ENCODE results near the gene GNG2.

GNG2 gene

DNA sequence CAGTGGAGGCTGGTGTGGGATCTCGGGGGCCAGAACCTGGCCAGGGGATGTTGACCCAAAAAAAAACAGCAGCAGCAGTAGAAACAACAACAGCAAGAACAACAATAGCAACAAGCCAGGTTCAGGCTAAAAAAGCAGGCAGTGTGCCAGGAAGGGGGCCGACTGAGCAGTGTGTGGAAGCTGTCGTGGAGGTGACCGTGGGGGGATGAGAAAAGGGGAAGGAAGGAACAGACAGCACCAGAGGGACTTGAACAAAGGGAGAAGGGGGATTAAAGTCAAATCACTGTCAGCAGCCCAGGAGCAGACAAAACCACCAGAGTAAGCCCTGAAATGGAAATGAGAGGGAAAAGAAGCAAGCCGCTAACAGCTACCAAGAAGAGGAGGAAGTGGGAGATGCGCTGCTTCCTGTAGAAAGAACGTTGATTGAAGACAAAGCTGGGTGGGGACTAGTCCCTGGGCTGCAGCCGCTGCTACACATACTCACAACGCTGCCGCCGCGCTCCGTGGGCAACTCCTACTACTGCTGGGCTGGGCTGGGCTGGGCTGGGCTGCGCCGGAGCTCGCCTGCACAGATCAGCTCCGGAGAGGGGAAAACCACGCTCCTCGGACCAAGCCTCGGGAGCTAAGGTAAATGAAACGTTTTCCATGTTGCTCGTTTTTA is at the start of gene GNG2:
Gene GNG2 (plus strand): TSS at position 449 of the 661 bp plus-strand sequence. CDS start 90,067 bp downstream, outside the sequence.
- DNase-seq: peak; percentile 42 to 47

DNA sequence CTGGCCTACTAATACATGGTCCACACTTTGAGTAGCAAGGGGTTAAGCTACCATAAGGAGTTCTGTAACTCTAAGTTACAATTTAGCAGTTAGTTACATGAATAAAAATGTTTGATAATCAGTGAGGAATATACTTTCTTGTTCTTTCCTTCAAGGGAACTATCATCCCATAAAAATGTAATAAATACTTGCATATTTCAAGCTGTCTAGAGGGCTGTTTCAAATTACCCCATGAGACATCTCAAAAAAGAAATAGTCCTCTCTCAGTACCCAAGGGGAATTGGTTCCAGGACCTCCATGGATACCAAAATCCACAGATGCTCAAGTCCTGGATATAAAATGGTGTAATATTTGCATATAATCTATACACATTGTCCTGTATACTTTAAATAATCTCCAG is 48.7 kb upstream of the GNG2 start:
- no peak for DNase-seq

DNA sequence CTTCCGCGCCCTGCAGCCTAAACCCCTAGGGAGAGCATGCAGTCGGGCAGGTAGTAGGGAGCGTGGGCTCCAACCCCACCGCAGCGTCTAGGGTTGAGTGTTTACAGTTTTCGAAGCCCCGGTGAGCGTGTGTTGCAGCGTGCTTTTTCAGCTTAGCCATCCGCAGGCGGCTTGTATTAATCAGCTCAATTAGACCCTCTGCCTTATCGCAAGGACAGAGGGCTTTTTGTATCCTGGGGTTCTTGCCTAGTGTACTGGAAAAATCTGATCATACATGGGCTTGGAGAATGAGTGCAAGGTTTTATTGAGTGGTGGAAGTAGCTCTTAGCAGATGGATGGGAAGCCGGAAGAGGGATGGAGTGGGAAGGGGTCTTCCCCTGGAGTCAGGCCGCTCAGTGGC is 44.4 kb upstream of the GNG2 start:
- no peak for DNase-seq

DNA sequence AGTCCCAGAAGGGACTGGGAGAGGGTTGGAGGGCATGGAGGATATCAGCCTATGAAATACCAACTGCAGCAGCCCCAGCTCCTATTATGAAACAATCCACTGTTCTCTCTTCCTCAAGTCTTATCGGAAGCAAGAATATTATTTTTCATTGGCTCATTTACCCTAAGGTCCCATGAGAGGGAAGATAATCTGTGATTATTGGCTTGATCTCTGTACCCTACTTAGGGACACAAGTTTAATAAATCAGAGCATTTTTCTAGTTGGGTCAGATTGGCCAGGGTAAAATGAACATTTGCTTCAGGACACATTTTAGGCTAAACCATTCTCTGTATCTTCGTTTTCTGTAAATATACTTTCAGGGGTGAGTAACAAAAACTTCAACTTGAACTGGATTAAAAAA is 43.1 kb upstream of the GNG2 start:
- DNase-seq: no peak

DNA sequence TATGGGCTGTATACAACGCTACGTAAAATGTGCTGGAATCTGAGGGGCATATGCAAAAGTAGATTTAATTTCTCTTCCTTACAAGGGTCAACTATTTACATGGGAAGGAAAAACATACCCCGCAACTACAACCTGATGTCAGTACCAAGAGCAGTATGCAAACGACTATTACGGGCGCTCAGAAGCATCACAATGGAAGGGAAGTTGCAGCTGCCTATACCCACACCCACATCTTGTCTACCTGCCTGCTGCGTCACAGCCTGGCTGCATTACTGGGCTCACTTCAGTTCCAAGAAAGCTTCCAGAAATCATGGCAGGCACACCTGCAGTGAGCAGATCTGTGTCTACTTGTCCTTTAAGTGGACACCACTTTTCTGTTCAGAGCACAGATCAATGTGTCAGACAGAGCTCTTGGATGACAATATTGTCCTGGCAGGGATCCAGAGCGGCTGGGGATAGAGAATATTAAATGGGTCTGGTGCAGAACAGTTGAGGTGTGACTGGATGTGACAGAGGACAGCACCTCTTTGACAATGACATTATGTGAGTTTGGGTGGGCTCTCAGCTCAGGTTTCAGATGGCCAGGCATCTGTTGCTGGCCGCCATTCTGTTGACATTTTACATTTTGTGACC is 41.5 kb upstream of the GNG2 start:
- DNase-seq: no peak

DNA sequence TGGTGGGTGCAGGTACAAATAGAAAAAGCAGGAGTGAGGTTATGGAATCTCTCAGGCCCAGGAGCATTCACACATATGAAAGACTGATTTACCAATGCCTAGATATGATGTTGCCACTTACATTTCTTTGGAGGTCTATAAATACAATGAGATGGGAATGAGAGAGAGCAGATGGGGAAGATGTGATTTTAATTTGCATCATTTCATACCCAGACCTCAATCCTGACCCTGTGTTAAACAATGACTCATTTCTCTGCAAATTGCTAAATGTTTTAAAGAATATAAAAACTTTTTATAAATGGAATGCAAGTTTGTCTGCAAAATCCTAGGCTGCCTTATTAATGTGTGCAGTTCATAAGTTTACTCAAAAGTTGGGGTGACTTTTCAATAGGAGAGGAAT is 38.6 kb upstream of the GNG2 start:
- no peak for DNase-seq

DNA sequence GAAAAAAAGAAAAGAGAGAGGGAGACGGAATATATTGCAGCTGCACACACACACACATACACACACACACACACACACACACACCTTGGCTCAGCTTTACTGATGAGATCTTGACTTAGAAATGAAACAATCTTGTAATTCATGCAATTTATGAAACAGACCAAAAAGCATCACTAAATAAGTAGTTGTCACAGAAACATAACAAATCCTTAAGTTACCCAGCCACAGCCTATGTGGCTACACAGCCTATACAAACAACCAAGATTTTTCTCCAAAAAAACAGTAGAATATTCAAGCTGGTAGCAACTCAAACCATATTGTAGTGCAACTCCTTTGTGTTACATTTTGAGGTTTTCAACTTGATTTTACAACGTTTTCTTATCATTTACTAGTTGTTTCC is 37.9 kb upstream of the GNG2 start:
- no peak for DNase-seq

DNA sequence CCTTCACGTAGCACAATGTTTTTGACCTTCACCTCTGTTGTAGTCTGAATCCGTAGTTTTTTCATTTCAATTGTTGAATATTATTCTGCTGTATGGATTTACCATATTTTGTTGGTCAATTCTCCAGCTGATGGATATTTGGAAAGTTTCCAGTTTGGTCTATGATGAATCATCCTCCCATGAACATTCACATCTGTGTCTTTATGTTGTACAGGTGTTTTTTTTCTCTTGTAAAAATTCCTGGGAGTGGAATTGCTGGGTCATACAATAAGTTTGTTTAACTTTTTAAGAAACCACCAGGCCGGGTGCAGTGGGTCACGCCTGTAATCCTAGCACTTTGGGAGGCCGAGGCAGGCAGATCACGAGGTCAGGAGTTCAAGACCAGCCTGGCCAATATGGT is 36.7 kb upstream of the GNG2 start:
- DNase-seq: no peak

DNA sequence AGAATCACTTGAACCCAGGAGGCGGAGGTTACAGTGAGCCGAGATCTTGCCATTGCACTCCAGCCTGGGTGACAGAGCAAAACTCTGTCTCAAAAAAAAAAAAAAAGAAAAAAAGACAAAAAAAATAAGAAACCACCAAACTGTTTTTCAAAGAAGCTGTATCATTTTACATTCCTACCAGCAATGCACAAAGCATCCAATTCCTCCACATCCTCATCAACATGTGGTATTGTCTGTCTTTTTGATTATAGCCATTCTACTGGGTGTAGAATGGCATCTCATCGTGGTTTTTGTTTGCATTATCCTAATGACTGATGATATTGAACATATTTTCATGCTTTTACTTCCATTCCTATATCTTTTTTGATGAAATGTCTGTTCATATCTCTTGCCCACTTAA is 36.2 kb upstream of the GNG2 start:
- no peak for DNase-seq

DNA sequence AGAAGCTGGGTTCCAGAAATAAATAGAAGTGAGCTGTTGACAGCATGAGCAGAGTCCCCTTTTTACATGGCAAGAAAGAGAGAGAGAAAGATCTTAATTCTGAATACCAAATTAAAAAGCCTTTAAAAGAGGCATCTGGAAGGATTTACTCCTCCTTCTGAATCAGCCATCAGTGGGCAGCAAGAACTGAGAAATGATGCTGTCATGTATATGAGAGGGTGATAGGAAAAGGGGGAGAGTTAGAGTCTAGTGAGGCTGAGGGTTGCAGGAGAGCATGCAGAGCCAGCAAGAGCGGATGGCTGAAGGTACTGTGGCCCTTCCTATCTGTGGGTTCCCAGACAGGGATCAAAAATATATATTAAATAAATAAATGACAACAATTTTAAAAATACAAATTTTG is 34.5 kb upstream of the GNG2 start:
- no peak for DNase-seq

DNA sequence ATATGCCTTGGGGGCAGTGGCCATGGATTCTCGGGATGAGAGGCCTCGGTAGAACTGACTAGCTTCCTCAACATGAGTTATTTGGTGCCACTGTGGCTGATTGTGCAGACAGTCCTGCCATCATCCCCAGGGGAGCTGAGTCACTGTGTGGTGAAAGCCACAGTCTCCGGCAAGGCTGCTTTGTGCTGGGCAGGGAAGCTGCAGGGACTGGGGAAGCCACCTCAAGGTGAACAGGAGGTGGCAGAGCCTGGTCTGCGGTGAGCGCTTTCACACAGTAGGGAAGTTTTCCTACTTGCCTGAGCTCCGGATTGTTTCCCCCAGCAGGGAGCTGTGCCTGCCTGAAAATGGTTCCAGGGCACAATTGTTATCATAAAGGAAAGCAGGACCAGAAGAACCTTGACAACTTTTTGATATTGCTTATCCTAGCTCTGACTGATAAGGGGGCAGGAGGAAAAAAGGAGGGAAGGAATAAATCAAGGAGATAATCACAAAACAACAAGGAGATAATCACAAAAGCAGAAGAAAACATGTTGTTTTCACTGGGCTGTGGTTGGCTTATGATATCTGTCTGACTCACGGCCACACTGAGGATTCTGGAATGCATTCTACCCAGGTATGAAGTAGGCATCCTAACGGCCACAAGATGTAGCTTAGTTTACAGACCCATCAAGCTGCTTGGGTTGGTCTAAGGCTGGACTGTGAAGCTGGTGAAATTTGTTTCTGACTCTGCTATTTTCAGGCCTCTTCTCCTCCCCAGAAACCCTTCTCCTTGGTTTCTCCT is 32.2 kb upstream of the GNG2 start:
- peak in 1 of 2 experiments; percentile 31 for DNase-seq

DNA sequence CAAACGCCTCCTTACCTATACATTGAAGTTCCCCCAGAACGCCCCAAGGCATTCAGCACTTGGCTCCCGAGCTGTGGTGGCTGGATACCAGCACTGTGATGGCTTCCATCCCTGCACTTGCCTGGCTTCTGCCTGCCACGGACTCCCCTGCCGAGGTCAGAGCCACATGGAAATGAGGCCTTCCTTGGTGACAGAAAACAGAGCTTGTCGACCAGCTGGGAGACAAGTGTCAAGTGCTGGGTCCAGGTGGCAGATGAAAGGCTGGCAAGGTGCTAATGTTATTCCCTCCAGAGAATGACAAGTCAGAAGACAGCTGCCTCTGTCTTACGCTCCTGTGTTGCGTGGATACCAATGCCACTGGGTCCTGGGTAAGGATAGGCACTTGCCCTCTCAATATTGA is 26.2 kb upstream of the GNG2 start:
- DNase-seq: no peak

DNA sequence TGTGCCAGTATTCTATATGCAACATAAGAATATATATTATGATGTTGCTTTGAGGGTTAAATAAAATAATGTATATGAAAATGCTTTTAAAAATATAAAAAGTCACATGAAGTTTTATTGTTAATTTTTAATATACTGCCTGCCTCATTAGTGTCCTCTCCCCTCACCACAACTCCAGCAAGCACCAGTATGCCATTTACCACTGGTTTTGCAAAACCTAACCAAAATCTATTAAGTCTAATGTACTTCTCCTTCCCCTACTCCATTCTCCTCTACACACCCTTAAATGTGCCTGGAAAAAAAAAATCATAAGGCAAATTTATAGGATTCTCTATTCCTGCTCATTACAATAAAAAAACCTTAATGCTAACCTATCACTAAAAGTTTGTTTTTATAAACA is 24.0 kb upstream of the GNG2 start:
- no peak for DNase-seq

DNA sequence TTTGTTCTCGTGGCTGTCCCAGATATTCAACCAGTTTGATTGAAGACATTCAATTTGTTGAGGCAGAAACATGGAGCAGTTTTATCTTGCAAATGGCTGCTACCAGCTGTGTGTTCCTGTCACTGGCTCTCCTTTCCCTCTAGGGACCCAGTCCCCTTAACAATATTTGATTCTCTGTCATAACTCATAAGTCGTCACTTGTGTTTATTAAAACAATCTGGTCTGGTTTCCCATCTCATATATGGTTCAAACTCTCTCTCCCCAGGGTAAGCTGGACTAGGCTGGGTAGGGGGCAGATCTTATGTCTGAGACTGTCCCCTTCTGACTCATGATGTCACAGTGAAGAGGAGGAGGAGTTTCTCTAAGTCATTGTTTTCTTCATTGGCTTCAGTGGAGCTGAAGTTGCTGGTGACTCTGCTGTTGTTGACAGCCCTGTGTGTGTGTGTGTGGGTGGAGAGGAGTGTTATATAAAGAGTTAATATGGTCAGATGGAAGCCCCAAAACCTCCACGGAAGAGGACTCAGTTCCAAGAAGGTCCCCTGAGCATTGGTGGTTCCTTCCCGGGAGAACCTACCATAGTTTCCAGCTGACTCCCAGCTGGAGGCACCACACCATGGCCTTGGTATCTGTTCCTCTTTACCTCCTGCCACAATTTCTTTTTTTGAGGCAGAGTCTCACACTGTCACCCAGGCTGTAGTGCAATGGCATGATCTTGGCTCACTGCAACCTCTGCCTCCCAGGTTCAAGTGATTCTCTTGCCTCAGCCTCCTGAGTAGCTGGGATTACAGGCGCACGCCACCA is 16.1 kb upstream of the GNG2 start:
- no peak for DNase-seq

DNA sequence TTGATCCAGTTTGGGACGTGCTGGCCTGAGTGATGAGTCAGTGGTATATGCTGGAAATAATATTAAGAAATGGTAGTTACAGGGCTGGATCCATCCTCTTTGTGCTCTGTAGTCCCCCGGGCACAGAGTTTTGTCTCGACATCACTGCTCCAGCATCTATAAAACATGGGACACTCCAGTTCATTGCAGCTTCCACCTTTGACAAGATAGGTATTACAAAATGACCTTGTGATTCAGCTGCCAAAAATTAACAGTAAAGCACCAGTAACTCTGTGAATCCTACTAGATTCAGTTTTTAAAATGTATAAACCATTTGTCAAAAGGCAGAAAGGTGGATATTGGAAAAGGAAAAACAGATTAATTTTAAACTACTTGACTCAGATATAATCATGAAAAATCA is 14.6 kb upstream of the GNG2 start:
- no peak for DNase-seq

DNA sequence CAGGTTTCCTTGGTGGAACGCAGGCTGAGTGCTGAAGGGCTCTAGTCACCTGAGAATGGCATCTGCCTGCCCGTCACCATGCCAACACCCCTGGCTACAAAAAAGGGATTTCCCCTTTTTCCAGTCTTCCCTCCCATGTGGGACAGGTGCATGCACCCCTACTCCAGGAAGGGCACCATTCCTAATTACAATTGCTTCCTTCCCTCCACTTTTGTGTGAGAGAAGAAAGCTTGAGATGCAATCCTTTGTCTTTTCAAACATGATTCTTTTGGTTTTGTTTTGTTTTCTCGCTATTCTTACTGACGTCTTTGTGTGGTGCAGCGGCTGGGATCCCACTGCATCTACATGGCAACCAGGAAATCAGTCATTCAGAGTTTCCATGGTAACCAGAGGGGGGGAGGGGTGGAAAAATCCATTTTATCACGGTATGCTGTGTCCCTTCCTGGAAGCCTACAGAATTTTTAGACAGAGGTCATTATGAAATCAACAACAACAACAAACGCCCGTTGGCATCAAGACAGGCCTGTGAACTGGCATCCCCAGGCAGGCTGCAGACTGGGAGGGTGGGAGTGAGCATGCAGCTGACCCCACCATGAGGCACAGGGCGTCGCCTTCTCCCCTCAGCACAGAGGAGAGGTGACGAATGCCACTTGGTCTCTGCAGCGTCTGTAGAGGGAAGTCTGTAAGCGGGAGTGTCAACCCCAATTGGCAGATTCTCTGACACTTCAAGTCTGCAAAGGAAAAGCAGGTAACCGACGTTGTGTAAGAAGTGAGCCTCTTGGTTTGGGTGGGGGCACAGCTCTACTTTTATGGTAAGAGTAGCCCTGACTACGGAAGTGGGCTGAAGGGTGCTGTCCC is 13.6 kb upstream of the GNG2 start:
- peak; percentile 39 to 63 for DNase-seq

DNA sequence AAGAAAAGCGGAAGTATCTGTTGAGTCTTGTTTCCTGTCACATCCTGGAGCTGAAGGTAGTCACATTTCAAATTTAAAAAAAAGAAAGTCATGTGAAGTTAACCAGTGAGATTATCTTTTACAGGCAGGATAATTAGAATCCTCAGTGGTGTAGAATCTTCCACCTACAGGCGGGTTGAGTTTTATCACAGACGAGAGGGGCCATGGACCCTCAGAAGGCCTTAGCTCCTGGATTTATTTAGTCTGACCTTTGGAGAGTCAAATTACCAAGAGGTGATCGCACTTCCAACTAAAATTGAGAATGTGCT is 13.0 kb upstream of the GNG2 start:
- no peak for DNase-seq

DNA sequence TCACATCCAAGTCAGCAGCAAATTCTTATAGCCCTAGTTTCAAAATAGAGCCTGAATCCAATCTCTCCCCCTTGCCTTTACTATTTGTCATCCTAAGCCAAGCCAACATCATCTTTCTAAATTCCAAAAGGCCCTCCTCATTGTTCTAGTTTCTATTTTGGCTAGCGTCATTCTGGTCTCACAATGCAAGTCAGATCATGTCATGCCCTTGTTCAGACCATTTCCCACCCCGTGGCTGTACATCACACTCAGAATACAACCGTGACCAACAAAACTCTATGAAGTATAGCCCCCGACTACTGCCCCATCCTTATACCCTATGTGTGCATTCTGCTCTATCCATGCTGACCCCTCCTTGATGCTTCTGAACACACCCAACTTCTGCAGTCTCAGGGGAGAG is 12.3 kb upstream of the GNG2 start:
- DNase-seq: no peak

DNA sequence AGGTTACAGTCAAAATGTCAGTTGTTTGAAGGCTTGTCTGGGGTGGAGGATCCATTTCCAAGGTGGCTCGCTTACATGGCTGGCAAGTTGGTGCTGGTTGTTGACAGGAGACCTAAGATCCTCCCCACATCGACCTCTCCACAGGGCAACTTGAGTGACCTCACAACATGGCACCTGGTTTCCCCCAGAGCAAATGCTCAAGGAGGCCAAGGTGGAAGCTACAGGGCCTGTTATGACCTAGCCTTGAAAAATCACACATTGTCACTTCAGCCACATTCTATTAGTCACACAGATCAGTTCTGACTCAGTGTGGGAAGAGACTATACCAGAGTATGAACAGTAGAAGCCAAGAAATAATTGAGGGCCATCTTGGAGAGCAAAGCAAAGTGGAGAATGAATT is 11.3 kb upstream of the GNG2 start:
- DNase-seq: no peak

DNA sequence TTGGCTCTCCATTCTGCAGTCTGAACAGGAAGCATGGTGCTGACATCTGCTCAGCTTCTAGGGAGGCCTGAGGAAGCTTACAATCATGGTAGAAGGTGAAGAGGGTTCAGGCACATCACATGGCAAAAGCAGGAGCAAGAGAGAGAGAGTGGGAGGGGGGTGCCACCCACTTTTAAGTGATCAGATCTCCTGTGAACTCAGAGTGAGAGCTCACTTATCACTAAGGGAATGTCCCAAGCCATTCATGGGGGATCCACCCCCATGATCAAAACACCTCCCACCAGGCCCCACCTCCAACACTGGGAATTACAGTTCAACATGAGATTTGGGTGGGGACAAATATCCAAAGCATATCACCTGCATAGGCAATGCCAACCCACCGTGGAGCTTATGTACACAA is 9.8 kb upstream of the GNG2 start:
- no peak for DNase-seq

DNA sequence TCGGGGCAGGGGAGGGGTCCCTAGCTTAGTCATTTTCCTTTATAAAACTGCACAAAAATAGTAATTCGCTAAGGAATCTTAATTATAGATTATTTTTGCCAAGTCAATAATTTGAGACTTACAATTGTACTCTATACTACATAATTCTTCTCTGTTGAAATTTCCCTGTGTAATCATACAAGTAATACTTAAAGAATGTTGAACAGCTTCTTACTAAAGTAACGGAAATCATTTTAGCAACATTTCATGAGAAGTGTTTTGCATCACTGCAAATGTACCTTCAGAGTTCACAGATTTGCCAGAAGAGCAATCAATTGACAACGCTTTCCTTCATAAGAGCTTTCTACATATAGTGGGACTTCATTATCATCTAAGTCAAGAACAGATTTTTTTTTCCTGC is 7.9 kb upstream of the GNG2 start:
- no peak for DNase-seq

DNA sequence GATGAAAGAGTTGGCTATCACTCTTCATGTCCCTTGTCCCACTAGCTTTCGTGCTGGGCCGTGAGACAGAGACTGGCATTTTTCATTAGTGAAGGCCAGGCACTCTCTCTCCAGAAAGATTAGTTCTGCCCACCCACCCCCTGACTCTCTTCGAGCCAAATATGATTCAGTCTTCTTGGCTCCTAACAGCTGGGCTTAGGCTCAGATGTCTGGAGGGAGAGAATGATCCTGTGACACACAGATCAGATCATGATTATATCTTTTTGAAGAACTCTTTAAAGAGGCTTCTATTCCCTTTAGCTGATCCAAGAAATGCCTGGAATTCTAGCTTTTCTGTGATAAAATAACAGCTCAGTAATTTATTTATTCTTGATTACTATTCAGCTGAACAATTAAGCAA is 5.2 kb upstream of the GNG2 start:
- no peak for DNase-seq

All from NCI-H1930 (cell line).